Fibroblast of pulmonary artery (primary cell): ENCODE data around the gene PRDX2.
"Not testable (repeated sequence)": the region's sequence is repeated elsewhere in the genome, so short reads cannot be mapped to it uniquely, and the experiment has no call there.

Experiments used
- DNase-seq: peaks from one replicate; pipeline ENCODE4 v3.0.0-alpha.2; 2010; ENCODE audit warnings: low read depth
- H3K4me3 ChIP-seq: replicated peaks from 2 replicates; pipeline ENCODE4 v1.5.1; 2011; ENCODE audit warnings: low read depth, mild to moderate bottlenecking, control low read depth, low read length, moderate library complexity
- TF ChIP-seq, protein P1 (sequence below): IDR thresholded peaks from 2 replicates; pipeline ENCODE4 v1.5.1; 2011; ENCODE audit warnings: mild to moderate bottlenecking, control low read depth, low read length, inconsistent platforms; ENCODE audit errors: missing control alignments

Gene PRDX2

DNA sequence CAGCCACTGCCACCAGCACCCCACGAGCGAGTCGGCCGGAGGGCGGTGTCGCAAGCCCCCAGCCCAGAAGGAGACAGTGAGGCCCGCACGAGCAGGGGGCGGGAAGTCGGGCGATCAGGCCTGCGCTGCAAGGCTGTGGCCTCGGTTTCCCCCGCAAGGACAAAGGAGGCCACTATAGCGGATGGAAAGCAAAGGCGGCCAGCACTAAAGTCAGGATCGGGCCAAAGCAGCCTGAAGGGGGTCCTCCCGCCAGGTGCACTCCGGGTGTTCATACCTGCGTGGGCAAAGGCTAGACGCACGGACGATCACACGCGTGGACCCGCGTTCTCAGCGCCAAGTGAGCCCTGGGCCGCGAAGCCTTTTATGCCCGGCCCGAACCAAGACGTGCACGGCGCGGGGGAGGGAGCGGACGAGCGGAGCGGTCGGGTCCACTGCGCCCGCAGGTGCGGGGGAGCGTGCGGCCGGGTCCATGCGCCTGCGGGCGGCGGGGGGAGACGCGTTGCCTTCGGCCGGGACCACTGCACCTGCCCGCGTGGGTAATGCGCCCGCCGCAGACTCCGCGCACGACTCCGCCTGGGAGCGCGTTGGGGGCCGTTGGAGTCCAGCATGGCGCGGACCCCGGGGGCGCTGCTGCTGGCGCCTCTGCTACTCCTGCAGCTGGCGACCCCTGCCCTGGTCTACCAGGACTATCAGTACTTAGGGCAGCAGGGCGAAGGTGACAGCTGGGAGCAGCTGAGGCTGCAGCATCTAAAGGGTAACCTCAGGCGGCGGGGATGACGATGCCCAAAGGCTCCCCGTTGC lies at the start of gene PRDX2, which contains the start of gene THSD8:
Gene PRDX2, minus strand, starts transcription at position 335 of the 801 bp plus-strand sequence. CDS start 539 bp downstream, outside the sequence.
Gene THSD8, plus strand, starts transcription at position 604 of the 801 bp plus-strand sequence. Its CDS starts 3 bp downstream, at position 607.
- TF ChIP-seq, protein P1, sequence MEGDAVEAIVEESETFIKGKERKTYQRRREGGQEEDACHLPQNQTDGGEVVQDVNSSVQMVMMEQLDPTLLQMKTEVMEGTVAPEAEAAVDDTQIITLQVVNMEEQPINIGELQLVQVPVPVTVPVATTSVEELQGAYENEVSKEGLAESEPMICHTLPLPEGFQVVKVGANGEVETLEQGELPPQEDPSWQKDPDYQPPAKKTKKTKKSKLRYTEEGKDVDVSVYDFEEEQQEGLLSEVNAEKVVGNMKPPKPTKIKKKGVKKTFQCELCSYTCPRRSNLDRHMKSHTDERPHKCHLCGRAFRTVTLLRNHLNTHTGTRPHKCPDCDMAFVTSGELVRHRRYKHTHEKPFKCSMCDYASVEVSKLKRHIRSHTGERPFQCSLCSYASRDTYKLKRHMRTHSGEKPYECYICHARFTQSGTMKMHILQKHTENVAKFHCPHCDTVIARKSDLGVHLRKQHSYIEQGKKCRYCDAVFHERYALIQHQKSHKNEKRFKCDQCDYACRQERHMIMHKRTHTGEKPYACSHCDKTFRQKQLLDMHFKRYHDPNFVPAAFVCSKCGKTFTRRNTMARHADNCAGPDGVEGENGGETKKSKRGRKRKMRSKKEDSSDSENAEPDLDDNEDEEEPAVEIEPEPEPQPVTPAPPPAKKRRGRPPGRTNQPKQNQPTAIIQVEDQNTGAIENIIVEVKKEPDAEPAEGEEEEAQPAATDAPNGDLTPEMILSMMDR = no peak
- DNase-seq = peak; percentile 80
- H3K4me3 ChIP-seq = peak within 1 kb of the TSS; percentile 86

- peak overlapping the region; percentile 31 for H3K4me3 ChIP-seq
- DNase-seq = peak; percentile 79
- TF ChIP-seq, protein P1 = peak; percentile 50
These were observed 45.8 kb upstream of the PRDX2 start for GRCh38 chr19:12847159-12848139.

DNA sequence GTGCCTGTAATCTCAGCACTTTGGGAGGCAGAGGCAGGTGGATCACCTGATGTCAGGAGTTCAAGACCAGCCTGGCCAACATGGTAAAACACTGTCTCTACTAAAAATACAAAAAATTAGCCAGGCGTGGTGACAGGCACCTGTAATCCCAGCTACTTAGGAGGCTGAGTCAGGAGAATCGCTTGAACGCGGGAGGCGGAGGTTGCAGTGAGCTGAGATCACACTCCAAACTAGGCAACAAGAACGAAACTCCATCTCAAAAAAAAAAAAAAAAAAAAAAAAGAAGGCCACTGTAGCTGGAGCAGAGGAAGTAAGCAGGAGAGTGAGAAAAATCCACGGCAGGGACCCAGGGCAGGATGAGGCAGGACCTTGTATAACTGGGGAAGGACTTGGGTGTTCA lies 45.0 kb upstream of the PRDX2 start:
- DNase-seq, H3K4me3 ChIP-seq: not testable (repeated sequence)

DNA sequence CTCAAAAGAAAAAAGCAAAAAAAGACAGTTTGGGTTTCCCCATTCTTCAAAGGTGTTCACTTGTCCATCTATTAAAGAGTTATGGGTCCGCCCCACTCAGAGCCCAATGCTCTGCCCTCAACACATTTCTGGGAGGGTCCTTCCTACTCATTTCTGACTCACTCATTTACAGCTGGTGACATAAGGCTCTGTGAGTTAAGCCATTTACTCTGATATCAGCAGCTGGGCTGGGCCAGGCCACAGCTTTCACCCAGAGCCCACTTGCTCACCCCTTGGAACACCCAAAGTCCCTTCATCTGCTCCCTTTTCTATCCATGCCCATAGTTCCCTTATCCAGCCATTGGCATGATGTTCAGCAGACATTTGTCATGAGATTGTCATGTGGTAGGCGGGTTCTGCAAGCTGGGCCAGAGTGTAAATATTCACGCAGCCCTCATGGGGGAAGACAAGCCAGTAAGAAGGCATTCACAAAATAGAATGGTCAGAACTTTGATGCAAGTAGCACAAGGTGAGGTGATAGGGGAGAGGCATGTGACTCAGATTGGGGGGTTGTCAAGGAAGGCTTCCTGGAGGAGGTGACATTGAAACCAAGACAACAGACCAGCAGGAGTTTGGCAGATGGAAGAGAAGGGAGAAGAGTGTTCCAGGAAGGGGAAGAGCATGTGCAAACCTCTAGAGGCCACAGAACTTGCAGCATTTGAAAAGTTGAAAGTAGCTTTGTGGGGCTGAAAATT lies 42.6 kb upstream of the PRDX2 start:
- no peak overlapping the region for H3K4me3 ChIP-seq
- no peak for DNase-seq
- TF ChIP-seq, protein P1 = no peak

GRCh38 chr19:12843328-12843727 lies 41.7 kb upstream of the PRDX2 start:
- TF ChIP-seq, protein P1 = no peak
- no peak for DNase-seq
- H3K4me3 ChIP-seq = no peak overlapping the region

GRCh38 chr19:12842511-12842910 lies 40.9 kb upstream of the PRDX2 start:
- TF ChIP-seq, protein P1 = no peak
- no peak overlapping the region for H3K4me3 ChIP-seq

More at GRCh38 chr19:12842511-12842910, 40.9 kb upstream of the PRDX2 start:
- no peak for DNase-seq
